Neural crest cell (in vitro differentiated cells): Measurements from ENCODE around the gene CCDC74A. TPM values are rescaled to one million over a fixed set of nuclear protein-coding genes. Genes with fewer than 3 reads are reported as not detected.
A peak's percentile ranks its signal among the peaks of the same experiment; 100 is the strongest.
"Not testable (repeated sequence)": the region's sequence is repeated elsewhere in the genome, so short reads cannot be mapped to it uniquely, and the experiment has no call there.

Experiments used
- DNase-seq: peaks from one replicate; pipeline ENCODE4 v3.0.0; 2021; ENCODE audit warnings: low read depth, mixed read lengths, low spot score
- H3K27ac Mint-ChIP-seq: one replicate; pipeline ENCODE4 v1.8.0; 2021; ENCODE audit warnings: mild to moderate bottlenecking, mixed read lengths; ENCODE audit not compliant: unreplicated experiment
- H3K27me3 Mint-ChIP-seq: 2 replicates; pipeline ENCODE4 v1.8.0; 2021; ENCODE audit warnings: low read depth, mild to moderate bottlenecking, mixed read lengths
- H3K36me3 Mint-ChIP-seq: 2 replicates; pipeline ENCODE4 v1.8.0; 2021; ENCODE audit warnings: low read depth, mild to moderate bottlenecking, mixed read lengths
- H3K4me1 Mint-ChIP-seq: 2 replicates; pipeline ENCODE4 v1.8.0; 2021; ENCODE audit warnings: mixed read lengths
- H3K4me3 Mint-ChIP-seq: one replicate; pipeline ENCODE4 v1.8.0; 2021; ENCODE audit warnings: mild to moderate bottlenecking, mixed read lengths
- H3K9me3 Mint-ChIP-seq: 2 replicates; pipeline ENCODE4 v1.8.0; 2021; ENCODE audit warnings: mixed read lengths
- CTCF ChIP-seq: fragments of 200-600 bp; sonication (generic); conservative IDR thresholded peaks from 2 replicates; pipeline ENCODE4 v1.5.0; 2021; ENCODE audit warnings: antibody characterized with exemption, mild to moderate bottlenecking
- total RNA-seq: library from RNA; stranded (reverse); gene quantifications from 2 replicates; pipeline ENCODE4 v1.2.1, GENCODE V29; 2021

The CCDC74A gene
- total RNA-seq, 1 donor from 2014 or later = 25.5 TPM

GRCh38 chr2:131521961-131522781, 5.5 kb upstream of the CCDC74A start:
- no peak overlapping the region for H3K27ac Mint-ChIP-seq
- DNase-seq = no peak
- no peaks in the 10 kb centered on the region for H3K9me3 Mint-ChIP-seq
- TF ChIP-seq CTCF = no peak
- no peak overlapping the region for H3K4me3 Mint-ChIP-seq
- H3K4me1 Mint-ChIP-seq = no peaks in the 10 kb centered on the region
- no peaks in the 10 kb centered on the region for H3K36me3 Mint-ChIP-seq
- H3K27me3 Mint-ChIP-seq = no peaks in the 10 kb centered on the region

- H3K9me3 Mint-ChIP-seq, H3K27ac Mint-ChIP-seq, H3K4me3 Mint-ChIP-seq, H3K4me1 Mint-ChIP-seq, H3K36me3 Mint-ChIP-seq, H3K27me3 Mint-ChIP-seq, DNase-seq: not testable (repeated sequence)
These were observed 2.4 kb upstream of the CCDC74A start for GRCh38 chr2:131525256-131525655.

- not testable (repeated sequence) for H3K9me3 Mint-ChIP-seq, H3K4me1 Mint-ChIP-seq, H3K27ac Mint-ChIP-seq, H3K36me3 Mint-ChIP-seq, DNase-seq, H3K27me3 Mint-ChIP-seq
- peak overlapping the region; percentile 75 for H3K4me3 Mint-ChIP-seq
These were observed 1.5 kb downstream of the CCDC74A start for GRCh38 chr2:131528981-131529863.

- H3K4me3 Mint-ChIP-seq = peak overlapping the region; percentile 75
- not testable (repeated sequence) for H3K27ac Mint-ChIP-seq, H3K4me1 Mint-ChIP-seq, H3K36me3 Mint-ChIP-seq, DNase-seq, H3K9me3 Mint-ChIP-seq, H3K27me3 Mint-ChIP-seq
These were observed 2.3 kb downstream of the CCDC74A start for GRCh38 chr2:131529864-131530445.

GRCh38 chr2:131530626-131531344, 3.1 kb downstream of the CCDC74A start:
- not testable (repeated sequence) for DNase-seq, H3K36me3 Mint-ChIP-seq, H3K27ac Mint-ChIP-seq, H3K27me3 Mint-ChIP-seq, H3K9me3 Mint-ChIP-seq, H3K4me3 Mint-ChIP-seq, H3K4me1 Mint-ChIP-seq

GRCh38 chr2:131531547-131532185, 4.0 kb downstream of the CCDC74A start:
- H3K4me1 Mint-ChIP-seq, H3K27me3 Mint-ChIP-seq, DNase-seq, H3K9me3 Mint-ChIP-seq, H3K4me3 Mint-ChIP-seq, H3K27ac Mint-ChIP-seq, H3K36me3 Mint-ChIP-seq: not testable (repeated sequence)

GRCh38 chr2:131532723-131533608, 5.3 kb downstream of the CCDC74A start:
- not testable (repeated sequence) for H3K27me3 Mint-ChIP-seq

GRCh38 chr2:131533609-131534316, 6.1 kb downstream of the CCDC74A start:
- not testable (repeated sequence) for H3K36me3 Mint-ChIP-seq, H3K27ac Mint-ChIP-seq, H3K4me1 Mint-ChIP-seq, H3K4me3 Mint-ChIP-seq, DNase-seq, H3K9me3 Mint-ChIP-seq, H3K27me3 Mint-ChIP-seq

More at GRCh38 chr2:131532723-131533608, 5.3 kb downstream of the CCDC74A start:
- not testable (repeated sequence) for H3K4me3 Mint-ChIP-seq, DNase-seq, H3K36me3 Mint-ChIP-seq, H3K27ac Mint-ChIP-seq, H3K9me3 Mint-ChIP-seq, H3K4me1 Mint-ChIP-seq

GRCh38 chr2:131534317-131534672, 6.6 kb downstream of the CCDC74A start:
- not testable (repeated sequence) for DNase-seq, H3K27ac Mint-ChIP-seq, H3K9me3 Mint-ChIP-seq, H3K4me3 Mint-ChIP-seq, H3K4me1 Mint-ChIP-seq, H3K27me3 Mint-ChIP-seq, H3K36me3 Mint-ChIP-seq

- H3K4me1 Mint-ChIP-seq, DNase-seq, H3K4me3 Mint-ChIP-seq, H3K9me3 Mint-ChIP-seq, H3K36me3 Mint-ChIP-seq, H3K27me3 Mint-ChIP-seq, H3K27ac Mint-ChIP-seq: not testable (repeated sequence)
These were observed 7.3 kb downstream of the CCDC74A start for GRCh38 chr2:131534965-131535364.
